Neuron (in vitro differentiated cells): Measurements from ENCODE around the gene SSU72.
A peak's percentile ranks its signal among the peaks of the same experiment; 100 is the strongest.
"Not testable (repeated sequence)": the region's sequence is repeated elsewhere in the genome, so short reads cannot be mapped to it uniquely, and the experiment has no call there.

Source experiments
- H2AFZ ChIP-seq: one replicate; pipeline ENCODE4 v1.6.1; 2013; ENCODE audit warnings: low read depth, mild to moderate bottlenecking, inconsistent platforms, low read length, moderate library complexity
- H3K27me3 ChIP-seq: one replicate; pipeline ENCODE4 v1.6.1; 2013; ENCODE audit warnings: low read length; ENCODE audit not compliant: insufficient read depth
- H3K36me3 ChIP-seq: one replicate; pipeline ENCODE4 v1.6.1; 2013; ENCODE audit warnings: low read length; ENCODE audit not compliant: insufficient read depth
- H3K4me1 ChIP-seq: one replicate; pipeline ENCODE4 v1.6.1; 2013; ENCODE audit warnings: low read length; ENCODE audit not compliant: insufficient read depth
- H3K4me3 ChIP-seq: 2 replicates; pipeline ENCODE4 v1.5.1; 2013; ENCODE audit warnings: mild to moderate bottlenecking, low read length, moderate library complexity
- H3K9me3 ChIP-seq: one replicate; pipeline ENCODE4 v1.6.1; 2013; ENCODE audit warnings: low read length

SSU72 gene

DNA sequence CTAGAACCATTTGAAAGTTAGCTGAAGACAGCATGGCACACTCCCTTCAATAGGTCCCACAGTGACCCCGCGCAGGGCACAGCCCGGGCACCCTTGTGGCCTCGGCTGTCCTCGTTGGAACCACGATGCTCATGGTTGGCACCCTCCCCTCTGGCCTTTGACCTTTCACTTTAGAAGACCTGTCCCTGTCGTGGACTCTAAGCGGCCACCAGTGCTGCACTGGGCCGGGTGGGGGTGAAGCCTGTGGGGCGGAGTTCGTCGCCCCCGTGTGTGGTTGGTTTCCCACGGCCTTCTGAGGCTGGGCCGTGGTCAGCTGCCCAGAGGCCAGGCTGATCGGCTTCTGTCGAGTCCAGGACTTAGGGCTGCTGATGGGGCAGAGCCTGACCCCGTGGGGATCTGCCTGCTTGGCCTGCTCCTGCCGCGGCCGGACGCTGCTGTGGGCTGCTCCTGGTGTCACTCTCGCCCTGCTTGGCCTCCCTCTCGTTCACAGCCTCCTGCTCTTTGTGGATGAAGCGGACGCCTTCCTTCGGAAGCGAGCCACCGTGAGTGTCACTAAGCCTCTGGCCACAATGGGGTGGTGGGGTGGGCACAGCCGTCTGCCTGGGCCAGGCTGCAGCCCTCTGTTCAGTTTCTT, 49.8 kb downstream of the SSU72 start:
- not testable (repeated sequence) for H3K9me3 ChIP-seq, H2AFZ ChIP-seq, H3K4me1 ChIP-seq, H3K4me3 ChIP-seq, H3K27me3 ChIP-seq
- H3K36me3 ChIP-seq = peaks cover 54% of the 10 kb centered on the region

DNA sequence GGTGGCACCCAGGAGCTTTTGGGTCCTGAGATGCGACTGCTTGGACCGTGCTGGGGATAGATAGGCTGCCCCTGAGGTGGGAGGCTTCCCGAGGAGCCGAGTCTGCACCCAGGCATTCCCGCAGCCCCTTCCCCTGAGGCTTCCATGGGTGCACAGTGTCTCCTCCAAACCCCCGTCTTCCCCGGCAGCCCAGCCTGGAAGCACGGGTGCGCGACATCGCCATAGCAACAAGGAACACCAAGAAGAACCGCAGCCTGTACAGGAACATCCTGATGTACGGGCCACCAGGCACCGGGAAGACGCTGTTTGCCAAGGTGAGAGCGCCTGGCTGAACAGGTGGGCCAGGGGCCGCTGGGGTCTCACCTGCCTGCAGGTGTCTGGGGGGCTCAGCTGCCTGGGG, 51.0 kb downstream of the SSU72 start:
- H2AFZ ChIP-seq, H3K27me3 ChIP-seq, H3K4me1 ChIP-seq, H3K4me3 ChIP-seq, H3K9me3 ChIP-seq: not testable (repeated sequence)
- H3K36me3 ChIP-seq = peaks cover 45% of the 10 kb centered on the region

DNA sequence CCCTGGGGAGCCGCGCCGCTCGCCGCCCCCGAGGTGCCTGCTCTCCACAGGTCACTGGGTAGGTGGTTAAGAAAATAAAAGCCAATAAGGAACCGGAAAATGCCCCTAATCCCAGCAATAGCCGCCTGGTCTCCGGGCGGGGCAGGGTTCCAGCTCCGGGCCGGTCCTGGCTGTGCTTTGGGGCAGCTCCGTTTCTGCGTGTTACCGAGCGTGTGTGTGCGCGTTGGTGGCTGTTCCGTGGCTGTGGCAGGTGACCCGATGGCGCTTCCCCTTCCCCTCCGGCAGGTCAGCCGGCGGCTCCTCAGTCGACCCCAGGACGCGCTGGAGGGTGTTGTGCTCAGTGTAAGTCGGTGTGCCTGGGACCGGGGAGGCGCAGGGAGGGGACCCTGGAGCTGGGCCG, 51.4 kb downstream of the SSU72 start:
- H3K27me3 ChIP-seq, H3K9me3 ChIP-seq, H3K4me3 ChIP-seq, H2AFZ ChIP-seq, H3K4me1 ChIP-seq: not testable (repeated sequence)
- peaks cover 45% of the 10 kb centered on the region for H3K36me3 ChIP-seq

DNA sequence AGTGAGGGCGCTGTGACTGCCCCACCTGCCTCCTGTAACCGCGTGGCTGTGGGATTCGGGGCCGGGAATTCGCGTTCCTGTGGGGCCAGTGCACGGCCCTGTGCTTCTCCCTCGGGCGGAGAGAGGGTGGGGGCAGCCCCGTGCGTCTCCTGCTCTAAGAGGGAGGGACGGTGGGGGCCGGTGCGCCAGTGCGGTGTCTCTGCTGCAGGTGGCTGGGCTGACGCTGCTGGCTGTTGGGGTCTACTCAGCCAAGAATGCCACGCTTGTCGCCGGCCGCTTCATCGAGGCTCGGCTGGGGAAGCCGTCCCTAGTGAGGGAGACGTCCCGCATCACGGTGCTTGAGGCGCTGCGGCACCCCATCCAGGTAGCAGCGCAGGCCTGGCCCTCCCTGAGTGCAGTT, 52.1 kb downstream of the SSU72 start:
- peaks cover 44% of the 10 kb centered on the region for H3K36me3 ChIP-seq
- not testable (repeated sequence) for H3K9me3 ChIP-seq, H3K27me3 ChIP-seq, H3K4me1 ChIP-seq, H2AFZ ChIP-seq, H3K4me3 ChIP-seq

DNA sequence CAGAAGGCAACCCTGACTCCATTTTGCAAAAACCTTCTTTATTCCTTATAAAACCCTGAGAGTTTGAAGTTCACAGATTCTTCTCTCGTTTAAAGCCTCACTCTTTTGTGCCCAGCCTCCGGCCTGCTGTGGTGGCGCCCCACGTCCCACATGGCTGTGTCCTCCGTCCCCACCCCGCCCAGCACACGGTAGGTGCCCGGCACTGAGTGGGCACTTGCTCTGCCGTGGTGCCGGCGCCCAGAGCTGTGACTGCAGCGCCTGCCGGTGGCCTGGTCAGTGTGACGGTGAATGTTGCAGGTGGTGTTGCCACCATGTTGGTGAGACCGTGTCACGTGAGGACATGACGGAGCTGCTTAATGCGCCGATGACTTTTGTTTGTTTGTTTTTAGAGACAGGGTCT, 53.3 kb downstream of the SSU72 start:
- Histone ChIP-seq H2AFZ (no peak overlapping the region), H3K36me3 (peaks cover 40% of the 10 kb centered on the region), H3K4me3 (no peak overlapping the region), H3K27me3 (no peaks in the 10 kb centered on the region), H3K9me3 (no peaks in the 10 kb centered on the region), H3K4me1 (no peaks in the 10 kb centered on the region)

DNA sequence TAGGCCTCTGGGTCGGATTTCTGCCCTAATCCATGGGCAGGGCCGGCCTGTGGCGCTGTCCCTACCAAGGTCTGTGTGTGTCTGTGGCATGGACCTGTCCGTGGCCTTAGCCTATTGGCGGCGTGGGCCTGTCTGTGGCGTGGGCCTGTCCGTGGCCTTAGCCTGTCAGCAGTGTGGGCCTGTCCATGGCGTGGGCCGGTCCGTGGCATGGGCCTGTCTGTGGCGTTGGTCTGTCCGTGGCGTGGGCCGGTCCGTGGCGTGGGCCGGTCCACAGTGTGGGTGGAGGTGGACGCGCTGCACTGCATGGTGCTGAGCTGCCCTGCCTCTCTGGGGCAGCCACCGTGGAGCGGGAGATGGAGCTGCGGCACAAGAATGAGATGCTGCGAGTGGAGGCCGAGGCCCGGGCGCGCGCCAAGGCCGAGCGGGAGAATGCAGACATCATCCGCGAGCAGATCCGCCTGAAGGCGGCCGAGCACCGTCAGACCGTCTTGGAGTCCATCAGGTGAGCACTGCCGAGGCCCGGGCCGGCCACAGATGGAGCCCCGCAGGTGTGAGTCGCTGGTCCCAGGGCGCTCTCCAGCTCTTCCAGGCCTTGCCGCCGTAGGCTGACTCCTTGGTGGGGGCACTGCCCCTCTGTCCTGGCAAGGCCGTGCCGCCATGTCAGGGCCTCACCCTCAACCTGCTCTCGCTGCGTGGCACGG, 54.7 kb downstream of the SSU72 start:
- H3K36me3 ChIP-seq = peaks cover 37% of the 10 kb centered on the region
- H3K27me3 ChIP-seq = not testable (repeated sequence)

DNA sequence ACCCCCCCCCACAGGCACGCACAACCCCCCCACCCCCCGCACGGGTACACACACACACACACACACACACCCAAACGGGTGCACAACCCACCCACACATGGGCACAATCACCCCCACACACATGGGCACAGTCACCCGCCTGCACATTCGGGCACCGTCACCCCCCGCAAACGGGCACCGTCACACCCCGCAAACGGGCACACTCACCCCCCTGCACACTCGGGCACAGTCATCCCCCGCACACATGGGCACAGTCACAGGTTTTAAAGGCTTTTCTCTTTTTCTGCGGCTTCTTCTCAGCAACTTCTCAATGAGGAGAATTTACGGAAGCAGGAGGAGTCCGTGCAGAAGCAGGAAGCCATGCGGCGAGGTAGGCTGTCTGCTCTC, 56.0 kb downstream of the SSU72 start:
- H3K4me1 ChIP-seq, H2AFZ ChIP-seq, H3K4me3 ChIP-seq, H3K9me3 ChIP-seq, H3K27me3 ChIP-seq: not testable (repeated sequence)
- peaks cover 36% of the 10 kb centered on the region for H3K36me3 ChIP-seq

More for the DNA sequence above, 54.7 kb downstream of the SSU72 start:
- H3K9me3 ChIP-seq, H3K4me1 ChIP-seq, H3K4me3 ChIP-seq, H2AFZ ChIP-seq: not testable (repeated sequence)

DNA sequence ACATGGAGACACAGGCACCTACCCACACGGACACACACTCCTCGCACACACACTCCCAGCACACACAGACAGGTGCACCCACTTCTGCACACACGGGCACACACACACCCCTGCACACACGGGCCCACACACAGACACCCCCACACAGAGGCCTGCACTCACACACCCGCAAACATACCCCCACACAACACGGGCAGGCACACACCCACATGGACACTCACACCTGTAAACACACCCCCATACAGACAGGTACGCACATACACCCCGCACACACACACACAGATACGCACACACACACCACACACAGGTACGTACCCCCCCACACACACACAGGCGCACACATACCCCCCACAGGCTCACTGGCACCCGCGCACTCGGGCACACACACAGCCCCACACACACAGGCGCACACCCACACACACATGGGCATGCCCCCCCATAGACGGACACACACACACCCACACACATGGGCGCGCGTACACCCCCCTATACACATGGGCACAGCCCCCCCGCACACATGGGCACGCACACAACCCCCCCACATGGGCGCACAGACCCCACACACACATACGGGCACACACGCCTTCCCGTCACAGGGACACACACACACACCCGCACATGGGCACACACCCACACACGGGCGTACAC, 56.6 kb downstream of the SSU72 start:
- Histone ChIP-seq H3K4me1 (no peaks in the 10 kb centered on the region), H3K27me3 (no peaks in the 10 kb centered on the region), H2AFZ (no peak overlapping the region), H3K36me3 (peaks cover 31% of the 10 kb centered on the region), H3K9me3 (no peaks in the 10 kb centered on the region), H3K4me3 (no peak overlapping the region)

DNA sequence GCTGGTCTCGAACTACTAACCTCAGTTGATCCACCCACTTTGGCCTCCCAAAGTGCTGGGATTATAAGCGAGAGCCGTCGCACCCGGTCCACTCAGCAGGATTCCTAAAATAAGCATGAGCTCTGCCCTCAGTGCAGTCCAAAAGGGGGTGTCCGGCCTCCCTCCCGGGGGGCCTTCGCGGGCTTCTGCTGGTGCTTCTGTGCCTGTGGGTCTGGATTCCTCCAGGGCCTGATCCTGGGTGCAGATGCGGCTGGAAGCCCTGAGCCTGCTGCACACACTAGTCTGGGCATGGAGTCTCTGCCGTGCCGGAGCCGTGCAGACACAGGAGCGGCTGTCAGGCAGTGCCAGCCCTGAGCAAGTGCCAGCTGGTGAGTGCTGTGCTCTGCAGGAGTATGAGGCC, 57.7 kb downstream of the SSU72 start:
- H3K4me1 ChIP-seq, H3K4me3 ChIP-seq, H3K27me3 ChIP-seq, H2AFZ ChIP-seq, H3K9me3 ChIP-seq: not testable (repeated sequence)
- H3K36me3 ChIP-seq = peaks cover 31% of the 10 kb centered on the region

DNA sequence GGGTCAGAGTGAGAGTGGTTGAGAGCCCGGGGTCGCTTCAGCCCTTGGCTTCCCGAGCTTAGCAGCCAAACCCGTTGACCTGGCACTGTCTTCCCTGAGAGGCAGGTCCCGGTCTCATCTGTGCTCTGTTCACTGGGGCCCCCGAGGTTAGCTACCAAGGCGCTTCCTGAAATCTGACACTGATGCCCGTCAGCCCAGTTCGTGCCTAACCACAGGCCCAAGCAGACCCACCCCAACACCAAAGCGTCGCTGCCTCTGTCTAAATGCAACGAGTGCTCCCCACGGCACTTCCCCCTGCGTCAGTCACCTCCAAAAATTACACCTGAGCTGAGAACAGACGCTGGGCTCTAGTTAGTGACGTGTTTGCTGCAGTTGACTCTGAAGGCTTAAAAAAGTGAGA, 60.3 kb downstream of the SSU72 start:
- not testable (repeated sequence) for H3K4me1 ChIP-seq, H3K4me3 ChIP-seq, H3K9me3 ChIP-seq

DNA sequence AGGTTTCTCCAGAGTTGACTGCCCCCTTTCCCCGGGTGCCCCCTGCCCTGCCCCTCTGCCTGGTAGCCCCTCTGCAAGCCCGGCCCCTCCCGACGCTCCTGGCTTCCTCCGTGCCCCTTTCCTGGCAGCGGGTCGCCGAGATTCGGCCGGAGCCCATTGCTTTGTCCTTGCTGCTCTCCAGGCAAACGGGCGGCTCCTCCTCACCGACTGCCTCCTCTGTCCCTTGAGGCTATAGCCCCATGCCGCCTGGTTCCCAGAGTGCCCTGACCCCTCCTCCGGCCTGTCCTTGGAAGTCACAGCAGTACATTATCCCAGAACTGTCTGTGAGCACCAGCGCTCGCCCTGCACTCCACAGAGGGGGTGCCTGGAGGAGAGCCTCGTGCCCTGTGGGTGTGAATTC, 61.0 kb downstream of the SSU72 start:
- not testable (repeated sequence) for H3K4me3 ChIP-seq, H3K27me3 ChIP-seq, H3K4me1 ChIP-seq, H3K9me3 ChIP-seq, H2AFZ ChIP-seq
- H3K36me3 ChIP-seq = peaks cover 22% of the 10 kb centered on the region

More for the DNA sequence above, 60.3 kb downstream of the SSU72 start:
- not testable (repeated sequence) for H2AFZ ChIP-seq, H3K27me3 ChIP-seq
- peaks cover 23% of the 10 kb centered on the region for H3K36me3 ChIP-seq

DNA sequence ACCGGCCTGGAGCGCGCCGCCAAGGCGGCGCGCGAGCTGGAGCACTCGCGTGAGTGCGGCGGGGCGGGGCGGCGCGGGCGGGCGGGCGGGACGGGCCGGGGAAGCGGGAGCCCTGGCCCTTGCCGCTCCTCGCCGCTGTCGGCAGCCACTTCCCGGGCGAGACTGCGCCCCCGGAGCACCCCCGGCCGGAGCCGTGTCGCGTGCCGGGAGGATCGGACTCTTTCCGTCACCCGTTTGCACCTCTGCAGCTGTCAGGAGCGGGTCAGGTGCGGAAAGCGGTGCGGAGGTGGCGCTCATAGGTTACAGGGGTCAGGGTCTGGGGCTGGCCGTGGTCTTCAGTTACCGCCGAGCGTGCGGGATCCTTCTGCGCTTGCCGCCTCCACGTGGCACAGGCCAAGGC, 62.2 kb downstream of the SSU72 start:
- H3K9me3 ChIP-seq = not testable (repeated sequence)
- peaks cover 12% of the 10 kb centered on the region for H3K36me3 ChIP-seq

DNA sequence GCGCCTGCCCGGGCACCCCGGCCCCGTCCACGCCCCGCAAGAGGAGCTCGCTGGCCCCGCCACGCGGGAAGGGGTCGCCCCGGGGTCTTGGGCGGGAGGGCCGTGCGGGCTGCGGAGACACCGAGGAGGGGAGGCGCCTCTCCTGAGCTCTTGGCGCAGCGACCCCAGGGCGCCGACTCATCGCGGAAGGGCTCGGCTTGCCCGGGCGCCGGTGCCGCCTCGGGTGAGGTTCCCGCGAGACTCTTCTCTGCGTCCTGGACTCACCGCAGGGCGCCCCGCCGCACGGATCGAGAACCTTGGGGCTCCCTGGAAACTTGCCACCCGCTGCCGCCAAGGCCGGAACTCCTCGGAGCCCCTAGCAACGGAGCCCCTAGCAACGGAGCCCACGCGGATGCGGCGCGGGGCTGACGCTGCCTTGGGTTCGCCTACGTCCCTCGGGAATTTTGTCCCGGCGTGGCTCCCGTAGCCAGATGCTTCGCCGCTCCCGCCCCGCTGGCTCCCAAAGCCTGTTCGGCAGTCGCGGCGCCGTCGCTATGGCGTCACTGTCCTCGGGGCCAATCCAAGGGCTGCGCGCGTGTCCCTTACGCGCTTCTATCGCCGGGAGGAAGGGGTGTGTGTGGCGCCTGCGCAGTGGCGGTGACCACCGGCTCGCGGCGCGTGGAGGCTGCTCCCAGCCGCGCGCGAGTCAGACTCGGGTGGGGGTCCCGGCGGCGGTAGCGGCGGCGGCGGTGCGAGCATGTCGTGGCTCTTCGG, 63.0 kb downstream of the SSU72 start, which contains the start of gene ATAD3A:
ATAD3A (plus strand) TSS at position 630 of the 753 bp plus-strand sequence; CDS start at position 737, 107 bp downstream.
- Histone ChIP-seq H3K4me3 (peak within 1 kb of the TSS; percentile 77), H3K27me3 (no peaks in the 10 kb centered on the region), H3K4me1 (peaks cover 3% of the 10 kb centered on the region), H2AFZ (peak within 1 kb of the TSS; percentile 65), H3K9me3 (no peaks in the 10 kb centered on the region), H3K36me3 (peaks cover 10% of the 10 kb centered on the region)

More for the DNA sequence above, 62.2 kb downstream of the SSU72 start:
- H3K27me3 ChIP-seq, H2AFZ ChIP-seq, H3K4me1 ChIP-seq: not testable (repeated sequence)
- H3K4me3 ChIP-seq = peak overlapping the region; percentile 66
